ENCODE results near the gene C4orf17.

Gene C4orf17

DNA sequence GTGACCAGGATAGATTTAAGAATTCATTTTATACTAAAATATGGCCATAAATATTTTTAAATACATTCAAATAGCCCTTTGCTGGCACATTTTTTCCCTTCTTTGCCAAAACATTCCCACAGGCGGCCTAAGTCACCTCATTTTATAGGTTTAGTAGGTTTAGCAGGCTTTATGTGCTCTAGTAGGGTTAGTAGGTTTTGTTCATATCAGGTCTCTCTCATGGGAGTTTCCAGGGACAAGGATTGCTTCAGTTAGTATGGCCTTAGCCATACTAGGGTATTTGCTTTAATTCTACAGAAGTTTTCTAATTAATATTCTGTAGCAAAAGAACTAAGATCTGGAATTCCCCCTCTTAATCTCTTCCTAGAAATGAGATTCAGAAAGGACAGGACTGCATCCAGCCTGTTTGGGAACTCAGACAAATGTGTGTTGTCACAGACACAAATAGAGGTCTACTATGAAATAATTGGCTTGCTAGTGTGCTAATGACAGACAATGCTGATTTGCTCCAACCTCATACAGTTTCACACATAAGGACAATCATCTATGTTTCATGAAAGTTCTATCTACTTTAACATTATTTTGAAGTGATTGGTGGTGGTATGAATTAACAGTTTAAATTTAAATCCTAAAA is 63.0 kb downstream of the C4orf17 start:
- Histone ChIP-seq H3K9me3 (ENCODE audit: insufficient read depth, low read length) (no peaks in the 10 kb centered on the region), H2AFZ (ENCODE audit: low read depth, low read length, severe bottlenecking) (no peak overlapping the region), H3K4me3 (ENCODE audit: insufficient read depth, low read length, poor library complexity, severe bottlenecking) (no peak overlapping the region), H3K9ac (ENCODE audit: low read length) (no peak overlapping the region), H3K27me3 (ENCODE audit: low read length) (no peaks in the 10 kb centered on the region), H3F3A (ENCODE audit: insufficient read depth) (no peaks in the 10 kb centered on the region), H3K27ac (ENCODE audit: low read depth, low read length) (no peak overlapping the region), H3K4me2 (ENCODE audit: low read depth, low read length, poor library complexity, severe bottlenecking) (no peak overlapping the region), H3K79me2 (ENCODE audit: insufficient read depth, low read length) (no peaks in the 10 kb centered on the region), H3K9me2 (replicated peaks; ENCODE audit: insufficient read depth, low read length) (no peaks in the 10 kb centered on the region), H3K36me3 (ENCODE audit: low read length) (no peaks in the 10 kb centered on the region), H4K20me1 (ENCODE audit: low read depth, low read length) (no peaks in the 10 kb centered on the region)
- TF ChIP-seq EZH2phosphoT487 (conservative IDR thresholded peaks at IDR 0.05; ENCODE audit: low read length), result no peak
- TF ChIP-seq, protein P1, sequence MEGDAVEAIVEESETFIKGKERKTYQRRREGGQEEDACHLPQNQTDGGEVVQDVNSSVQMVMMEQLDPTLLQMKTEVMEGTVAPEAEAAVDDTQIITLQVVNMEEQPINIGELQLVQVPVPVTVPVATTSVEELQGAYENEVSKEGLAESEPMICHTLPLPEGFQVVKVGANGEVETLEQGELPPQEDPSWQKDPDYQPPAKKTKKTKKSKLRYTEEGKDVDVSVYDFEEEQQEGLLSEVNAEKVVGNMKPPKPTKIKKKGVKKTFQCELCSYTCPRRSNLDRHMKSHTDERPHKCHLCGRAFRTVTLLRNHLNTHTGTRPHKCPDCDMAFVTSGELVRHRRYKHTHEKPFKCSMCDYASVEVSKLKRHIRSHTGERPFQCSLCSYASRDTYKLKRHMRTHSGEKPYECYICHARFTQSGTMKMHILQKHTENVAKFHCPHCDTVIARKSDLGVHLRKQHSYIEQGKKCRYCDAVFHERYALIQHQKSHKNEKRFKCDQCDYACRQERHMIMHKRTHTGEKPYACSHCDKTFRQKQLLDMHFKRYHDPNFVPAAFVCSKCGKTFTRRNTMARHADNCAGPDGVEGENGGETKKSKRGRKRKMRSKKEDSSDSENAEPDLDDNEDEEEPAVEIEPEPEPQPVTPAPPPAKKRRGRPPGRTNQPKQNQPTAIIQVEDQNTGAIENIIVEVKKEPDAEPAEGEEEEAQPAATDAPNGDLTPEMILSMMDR (IDR thresholded peaks at IDR 0.05; ENCODE audit: insufficient read depth, low read length, poor library complexity, severe bottlenecking), result no peak

DNA sequence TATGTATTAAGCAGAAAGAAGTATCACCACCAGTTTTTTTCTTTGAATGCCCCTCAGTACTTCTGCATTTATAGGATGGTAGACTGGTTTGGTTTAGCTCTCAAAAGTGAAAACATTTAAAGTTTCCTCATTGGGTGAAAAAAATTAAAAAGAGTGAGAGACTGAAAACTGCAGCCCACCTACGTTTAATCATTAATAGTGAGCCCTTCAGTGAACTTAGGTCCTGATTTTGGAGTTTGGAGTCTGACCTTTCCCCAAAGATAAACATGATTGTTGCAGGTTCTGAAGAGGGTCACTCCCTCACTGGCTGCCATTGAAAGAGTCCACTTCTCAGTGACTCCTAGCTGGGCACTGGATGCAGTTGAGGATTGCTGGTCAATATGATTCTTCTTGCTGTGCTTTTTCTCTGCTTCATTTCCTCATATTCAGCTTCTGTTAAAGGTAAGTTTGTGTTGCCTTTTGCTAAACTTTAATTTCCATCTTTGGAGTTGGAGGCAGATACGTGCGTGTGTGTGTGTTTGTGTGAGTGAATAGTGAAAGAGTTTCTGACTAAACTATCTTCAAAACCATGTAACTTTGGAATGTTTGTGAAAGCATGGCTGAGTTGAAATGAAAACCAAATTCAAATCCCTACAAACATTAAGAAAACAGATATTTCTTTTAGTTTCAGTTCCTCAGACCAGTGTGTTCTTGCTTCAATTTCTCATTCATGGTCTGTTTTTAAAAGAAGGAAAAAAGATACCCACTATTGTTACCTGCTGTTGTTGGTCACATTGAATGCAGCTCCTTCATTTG is 63.9 kb downstream of the C4orf17 start, which contains the start of gene MTTP:
TSS of gene MTTP (plus strand) at position 295 of the 795 bp plus-strand sequence. CDS start at position 381, 86 bp downstream.
- H3F3A ChIP-seq (ENCODE audit: insufficient read depth), result no peaks in the 10 kb centered on the region
- H3K9ac ChIP-seq (ENCODE audit: low read length), result no peak within 1 kb of the TSS
- H3K27me3 ChIP-seq (ENCODE audit: low read length), result no peaks in the 10 kb centered on the region
- H2AFZ ChIP-seq (ENCODE audit: low read depth, low read length, severe bottlenecking), result no peak within 1 kb of the TSS
- H3K36me3 ChIP-seq (ENCODE audit: low read length), result no peaks in the 10 kb centered on the region
- H3K27ac ChIP-seq (ENCODE audit: low read depth, low read length), result no peak within 1 kb of the TSS
- no peaks in the 10 kb centered on the region for H3K79me2 ChIP-seq (ENCODE audit: insufficient read depth, low read length)
- TF ChIP-seq, protein P1 (IDR thresholded peaks at IDR 0.05; ENCODE audit: insufficient read depth, low read length, poor library complexity, severe bottlenecking), result no peak
- no peak for TF ChIP-seq EZH2phosphoT487 (conservative IDR thresholded peaks at IDR 0.05; ENCODE audit: low read length)
- H3K4me3 ChIP-seq (ENCODE audit: insufficient read depth, low read length, poor library complexity, severe bottlenecking), result no peak within 1 kb of the TSS
- H3K4me2 ChIP-seq (ENCODE audit: low read depth, low read length, poor library complexity, severe bottlenecking), result peak within 1 kb of the TSS; percentile 27
- H4K20me1 ChIP-seq (ENCODE audit: low read depth, low read length), result no peaks in the 10 kb centered on the region
- no peaks in the 10 kb centered on the region for H3K9me3 ChIP-seq (ENCODE audit: insufficient read depth, low read length)
- H3K9me2 ChIP-seq (replicated peaks; ENCODE audit: insufficient read depth, low read length), result no peaks in the 10 kb centered on the region

DNA sequence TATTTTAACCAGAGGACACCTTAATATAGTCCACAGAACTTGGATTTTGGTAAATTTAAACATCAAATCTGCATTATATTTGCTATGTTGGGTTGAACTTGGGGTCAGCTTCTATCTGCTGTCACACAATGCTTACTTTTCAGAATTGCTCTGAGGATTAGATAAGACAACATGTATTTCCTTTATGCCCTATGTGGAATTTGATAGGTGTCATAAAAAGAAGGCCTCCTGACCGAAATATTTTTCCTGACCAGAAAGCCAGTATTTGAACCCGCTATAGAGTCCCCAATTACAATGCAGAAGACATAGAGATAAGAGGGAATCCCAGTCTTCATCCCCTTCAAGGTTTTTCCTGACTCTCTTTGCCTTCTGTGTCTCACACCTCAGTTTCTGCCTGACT is 67.9 kb downstream of the C4orf17 start:
- no peaks in the 10 kb centered on the region for H3K9me3 ChIP-seq (ENCODE audit: insufficient read depth, low read length)
- H3K4me3 ChIP-seq (ENCODE audit: insufficient read depth, low read length, poor library complexity, severe bottlenecking), result no peak overlapping the region
- no peak overlapping the region for H2AFZ ChIP-seq (ENCODE audit: low read depth, low read length, severe bottlenecking)
- no peaks in the 10 kb centered on the region for H4K20me1 ChIP-seq (ENCODE audit: low read depth, low read length)
- H3K27ac ChIP-seq (ENCODE audit: low read depth, low read length), result no peak overlapping the region
- H3K4me2 ChIP-seq (ENCODE audit: low read depth, low read length, poor library complexity, severe bottlenecking), result no peak overlapping the region
- no peaks in the 10 kb centered on the region for H3K9me2 ChIP-seq (replicated peaks; ENCODE audit: insufficient read depth, low read length)
- no peak overlapping the region for H3K9ac ChIP-seq (ENCODE audit: low read length)
- no peaks in the 10 kb centered on the region for H3K79me2 ChIP-seq (ENCODE audit: insufficient read depth, low read length)
- H3K27me3 ChIP-seq (ENCODE audit: low read length), result no peaks in the 10 kb centered on the region
- no peaks in the 10 kb centered on the region for H3K36me3 ChIP-seq (ENCODE audit: low read length)
- no peak for TF ChIP-seq EZH2phosphoT487 (conservative IDR thresholded peaks at IDR 0.05; ENCODE audit: low read length)
- TF ChIP-seq, protein P1 (IDR thresholded peaks at IDR 0.05; ENCODE audit: insufficient read depth, low read length, poor library complexity, severe bottlenecking), result no peak
- H3F3A ChIP-seq (ENCODE audit: insufficient read depth), result no peaks in the 10 kb centered on the region
